Heart left ventricle (tissue), 16 donors: Measurements from ENCODE around the gene RHOXF2. TPM values are rescaled to one million over a fixed set of nuclear protein-coding genes. Genes with fewer than 3 reads are reported as not detected.
"Not testable (repeated sequence)": the region's sequence is repeated elsewhere in the genome, so short reads cannot be mapped to it uniquely, and the experiment has no call there.

Experiments
- ATAC-seq, 4 donors: fragments of 200-7000 bp; cut with Tn5 transposase; one replicate each; pipeline ENCODE4 v1.9.1; 2020 to 2022; ENCODE audit warnings: moderate library complexity in 4 of 4, mild to moderate bottlenecking in 3 of 4, moderate number of reproducible peaks in 1 of 4
- DNase-seq, 5 donors: peaks; one replicate each; pipeline ENCODE4 v3.0.0-alpha.2; 2020
- H3K27ac ChIP-seq, 12 donors: fragments of 200-600 bp; sonication (generic) in 4 of 12; one replicate each; pipeline versions ENCODE4 v1.5.0 to v1.8.0; 2016 to 2022; ENCODE audit warnings: mild to moderate bottlenecking in 2 of 12
- H3K27me3 ChIP-seq, 9 donors: fragments of 200-600 bp; sonication (generic) in 2 of 9; one replicate each; pipeline versions ENCODE4 v1.5.1 to v1.8.0; 2016 to 2022; ENCODE audit warnings: mild to moderate bottlenecking in 3 of 9
- H3K36me3 ChIP-seq, 9 donors: fragments of 200-600 bp; sonication (generic) in 2 of 9; one replicate each; pipeline versions ENCODE4 v1.5.0 to v1.8.0; 2018 to 2022; ENCODE audit warnings: mild to moderate bottlenecking in 2 of 9
- H3K4me1 ChIP-seq, 12 donors: fragments of 200-600 bp; sonication (generic) in 4 of 12; one replicate each; pipeline versions ENCODE4 v1.5.0 to v1.8.0; 2016 to 2022; ENCODE audit warnings: mild to moderate bottlenecking in 3 of 12
- H3K4me3 ChIP-seq, 12 donors: fragments of 200-600 bp; sonication (generic) in 4 of 12; one replicate each; pipeline versions ENCODE4 v1.5.0 to v1.8.0; 2017 to 2022; ENCODE audit warnings: mild to moderate bottlenecking in 9 of 12, moderate library complexity in 4 of 12
- H3K9me3 ChIP-seq, 12 donors: fragments of 200-600 bp; sonication (generic) in 4 of 12; one replicate each; pipeline versions ENCODE4 v1.5.0 to v1.8.0; 2016 to 2022; ENCODE audit warnings: mild to moderate bottlenecking in 1 of 12
- CTCF ChIP-seq, 12 donors: fragments of 200-600 bp; sonication (generic) in 4 of 12; IDR thresholded peaks; one replicate each; pipeline versions ENCODE4 v1.5.0 to v1.8.0; 2018 to 2022; ENCODE audit warnings: antibody characterized with exemption in 12 of 12, mild to moderate bottlenecking in 5 of 12
- POLR2A ChIP-seq, 2 donors: fragments of 450-650 bp; IDR thresholded peaks; one replicate each; pipeline ENCODE4 v1.6.1; 2017; ENCODE audit warnings: antibody characterized with exemption in 2 of 2, mild to moderate bottlenecking in 2 of 2, moderate library complexity in 2 of 2
- WGBS, 4 donors: extraction: QIAGEN DNeasy Blood & Tissue Kit in 2 of 4; methylation state at CpG; one replicate each; pipeline versions ENCODE4 v1.1.5 to v1.1.7; 2013 to 2018; 5-methylcytosine and 5-hydroxymethylcytosine counted together
- intact Hi-C, 10 donors: fragments of 100-400 bp; cut with DNase I; formaldehyde crosslinking; loops; one replicate each; pipeline versions ENCODE4 v1.11.1 to v1.14.2; 2022
- polyA plus RNA-seq, 2 donors: library from polyadenylated mRNA; stranded (reverse); fragments of 200-250 nt; gene quantifications; one replicate each; pipeline ENCODE4 v1.2.3, GENCODE V29; 2013
- total RNA-seq, 9 donors: library from RNA; depleted of rRNA in 2 of 9; stranded (reverse); fragments of >200 nt in 2 of 9; fragmentation: NEBNext Ultra II Directional in 3 of 9; extraction: Animal tissue kit (Norgen Biotek cat#: 25700) in 3 of 9; gene quantifications; one replicate each; pipeline versions ENCODE4 v1.1.0 to v1.2.4, GENCODE V29; 2016 to 2023
- donor health status: ischemic (EF 13 %, LVEDD 7.1; RV severe dilation, severe dysfunction).
- donor health status: healthy with polysubstance abuse.
- donor health status: DM: no; HTN: yes; CAD: no.
- donor health status: DM: no; HTN: no; CAD: no.
- donor health status: ischemic (EF 25% LVEDD 6.9; RV normal size, moderate dysfunction).
- donor health status: ischemic (EF 25% LVEDD 5.7; RV mildly dilated, moderate dysfunction).
- donor health status: healthy.
- donor health status: DM: yes; HTN: yes; CAD: no.
- donor health status: ischemic (EF 35%, LVEDD 5.7; RV mildly dilated, moderate dysfunction).
- donor health status: nonischemic (EF 11% LVEDD 7.7; RV severe dilation, severe dysfunction).
- donor health status: DM: yes; HTN: yes; CAD: no.
- donor health status: PGD.
- donor health status: ischemic (EF 29% LVEDD 5.4; RV normal size, mild dysfunction).
- donor health status: nonischemic (EF 23%, LVEDD 6.1; RV moderate dilation, normal function).

The RHOXF2 gene
- total and polyA plus RNA-seq, 11 donors, result not detected

- 47 to 66% (median 62%) methylated on average over 3 of the region's 3 CpGs for WGBS, 4 donors
- no peak for TF ChIP-seq CTCF (IDR thresholded peaks at IDR 0.05)
- TF ChIP-seq POLR2A (IDR thresholded peaks at IDR 0.05), result no peak
- DNase-seq, result no peak
Observed at GRCh38 chrX:120137439-120137838, 21.0 kb upstream of the RHOXF2 start.

GRCh38 chrX:120140293-120140981 lies 18.0 kb upstream of the RHOXF2 start:
- H3K4me1 ChIP-seq, result no peaks in the 10 kb centered on the region
- no peaks in the 10 kb centered on the region for H3K36me3 ChIP-seq
- H3K27ac ChIP-seq, result no peak overlapping the region
- TF ChIP-seq CTCF (IDR thresholded peaks at IDR 0.05), result no peak
- no peak for TF ChIP-seq POLR2A (IDR thresholded peaks at IDR 0.05)
- DNase-seq, result no peak
- H3K27me3 ChIP-seq, result peaks cover 0 to 7% (median 0%) of the 10 kb centered on the region in 9 donors
- no peaks in the 10 kb centered on the region for H3K9me3 ChIP-seq
- WGBS, 4 donors, result 69 to 90% (median 75%) methylated on average over 11 of the region's 11 CpGs
- no peak for ATAC-seq
- H3K4me3 ChIP-seq, result no peak overlapping the region
- intact Hi-C loops, result loop anchor here in 2 of 10 donors (10.0 kb wide), 2 partner anchors 46 to 84 kb away; no protein-coding TSS in a partner anchor

More at GRCh38 chrX:120137439-120137838, 21.0 kb upstream of the RHOXF2 start:
- Histone ChIP-seq H3K36me3 (no peaks in the 10 kb centered on the region), H3K4me1 (no peaks in the 10 kb centered on the region), H3K27ac (no peak overlapping the region), H3K4me3 (no peak overlapping the region), H3K27me3 (no peaks in the 10 kb centered on the region), H3K9me3 (no peaks in the 10 kb centered on the region)
- ATAC-seq, result no peak
- intact Hi-C loops, result no loop called here

- no peaks in the 10 kb centered on the region for H3K36me3 ChIP-seq
- H3K9me3 ChIP-seq, result no peaks in the 10 kb centered on the region
- ATAC-seq, result no peak
- no peak overlapping the region for H3K27ac ChIP-seq
- 32 to 67% (median 54%) methylated on average over 12 of the region's 12 CpGs for WGBS, 4 donors
- H3K27me3 ChIP-seq, result peaks cover 0 to 7% (median 0%) of the 10 kb centered on the region in 9 donors
- H3K4me1 ChIP-seq, result no peaks in the 10 kb centered on the region
- TF ChIP-seq POLR2A (IDR thresholded peaks at IDR 0.05) (no peak), CTCF (IDR thresholded peaks at IDR 0.05) (no peak)
- peak in 1 of 5 donors; percentile 35 for DNase-seq
- peak overlapping the region in 3 of 12 donors; percentile 7 to 19 (median 9) for H3K4me3 ChIP-seq
- intact Hi-C loops, result loop anchor here in 2 of 10 donors (10.0 kb wide), 2 partner anchors 50 to 80 kb away; no protein-coding TSS in a partner anchor
Observed at GRCh38 chrX:120144178-120144844, 14.1 kb upstream of the RHOXF2 start.

GRCh38 chrX:120145295-120145925 lies 13.0 kb upstream of the RHOXF2 start:
- Histone ChIP-seq H3K4me1 (no peaks in the 10 kb centered on the region), H3K27me3 (peaks cover 0 to 7% (median 0%) of the 10 kb centered on the region in 9 donors), H3K9me3 (no peaks in the 10 kb centered on the region), H3K4me3 (no peak overlapping the region), H3K36me3 (no peaks in the 10 kb centered on the region), H3K27ac (no peak overlapping the region)
- 50 to 78% (median 69%) methylated on average over 4 of the region's 4 CpGs for WGBS, 4 donors
- ATAC-seq (no peak), DNase-seq (no peak)
- intact Hi-C loops, result loop anchor here in 3 of 10 donors (5.0 to 10.0 kb wide), 3 partner anchors 51 to 163 kb away; no protein-coding TSS in a partner anchor
- TF ChIP-seq POLR2A (IDR thresholded peaks at IDR 0.05) (no peak), CTCF (IDR thresholded peaks at IDR 0.05) (no peak)

- not testable (repeated sequence) for ATAC-seq, H3K36me3 ChIP-seq, H3K4me1 ChIP-seq, H3K27me3 ChIP-seq, H3K4me3 ChIP-seq, DNase-seq, H3K9me3 ChIP-seq, H3K27ac ChIP-seq
- 82 to 89% (median 88%) methylated on average over 1 of the region's 1 CpG for WGBS, 4 donors
- intact Hi-C loops, result loop anchor here in 3 of 10 donors (5.0 to 10.0 kb wide), 3 partner anchors 52 to 164 kb away; no protein-coding TSS in a partner anchor
Observed at GRCh38 chrX:120146323-120146722, 12.1 kb upstream of the RHOXF2 start.
